SK-N-MC (cell line): ENCODE data around the gene ITPR2.

Experiments used
- EZH2 ChIP-seq: fragments of 200-600 bp; sonication (generic); IDR thresholded peaks from one replicate; pipeline ENCODE4 v1.6.1; 2017; ENCODE audit warnings: antibody characterized with exemption
- POLR2AphosphoS5 ChIP-seq: IDR thresholded peaks from 2 replicates; pipeline ENCODE4 v1.6.1; 2012; ENCODE audit warnings: mild to moderate bottlenecking, low read depth, low read length, borderline replicate concordance

DNA sequence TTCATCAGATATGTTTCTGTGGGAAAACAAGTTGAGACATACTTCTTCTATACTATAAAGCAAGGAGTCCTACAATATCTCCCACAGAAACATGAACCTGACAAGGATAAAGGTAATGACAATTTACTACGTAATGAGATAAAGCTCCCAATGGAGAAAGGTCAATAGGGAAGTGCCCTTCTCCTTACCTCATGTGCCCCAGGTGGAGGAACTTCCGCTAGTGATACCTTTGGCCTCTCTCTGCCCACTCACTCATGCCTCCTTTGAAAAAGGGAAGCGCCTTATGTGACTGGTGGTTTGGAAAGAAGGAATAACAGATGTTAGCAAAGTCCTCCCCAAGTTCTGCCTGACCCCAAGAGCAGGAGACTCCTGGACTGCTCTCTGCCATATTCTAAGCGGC lies 305.3 kb downstream of the ITPR2 start:
- no peak for TF ChIP-seq POLR2AphosphoS5
- no peak for TF ChIP-seq EZH2
